ENCODE measurements around the gene LIN28A.
"Not testable (repeated sequence)": the region's sequence is repeated elsewhere in the genome, so short reads cannot be mapped to it uniquely, and the experiment has no call there.

LIN28A gene

GRCh38 chr1:26375081-26375480 is 35.5 kb upstream of the LIN28A start:
- no peak for DNase-seq (ENCODE audit: low read depth in 2 of 2)
- TF ChIP-seq CTCF (IDR thresholded peaks at IDR 0.05; ENCODE audit: low read depth, low read length): no peak
- H3K4me3 ChIP-seq (replicated peaks in 1 of 2; ENCODE audit: low read depth in 2 of 2, low read length in 2 of 2): no peak overlapping the region

- no peak for DNase-seq (ENCODE audit: low read depth in 2 of 2)
- no peak for TF ChIP-seq CTCF (IDR thresholded peaks at IDR 0.05; ENCODE audit: low read depth, low read length)
- no peak overlapping the region for H3K4me3 ChIP-seq (replicated peaks in 1 of 2; ENCODE audit: low read depth in 2 of 2, low read length in 2 of 2)
These were observed 34.6 kb upstream of the LIN28A start for GRCh38 chr1:26376050-26376449.

GRCh38 chr1:26378088-26378878 is 32.3 kb upstream of the LIN28A start:
- H3K4me3 ChIP-seq (replicated peaks in 1 of 2; ENCODE audit: low read depth in 2 of 2, low read length in 2 of 2): no peak overlapping the region
- no peak for TF ChIP-seq CTCF (IDR thresholded peaks at IDR 0.05; ENCODE audit: low read depth, low read length)
- DNase-seq (ENCODE audit: low read depth in 2 of 2): peak; percentile 91 to 97

- DNase-seq (ENCODE audit: low read depth in 2 of 2): no peak
- no peak overlapping the region for H3K4me3 ChIP-seq (replicated peaks in 1 of 2; ENCODE audit: low read depth in 2 of 2, low read length in 2 of 2)
- TF ChIP-seq CTCF (IDR thresholded peaks at IDR 0.05; ENCODE audit: low read depth, low read length): no peak
These were observed 31.8 kb upstream of the LIN28A start for GRCh38 chr1:26378879-26379251.

GRCh38 chr1:26384076-26384475 is 26.5 kb upstream of the LIN28A start:
- no peak overlapping the region for H3K4me3 ChIP-seq (replicated peaks in 1 of 2; ENCODE audit: low read depth in 2 of 2, low read length in 2 of 2)
- TF ChIP-seq CTCF (IDR thresholded peaks at IDR 0.05; ENCODE audit: low read depth, low read length): no peak
- no peak for DNase-seq (ENCODE audit: low read depth in 2 of 2)

- H3K4me3 ChIP-seq (replicated peaks in 1 of 2; ENCODE audit: low read depth in 2 of 2, low read length in 2 of 2); DNase-seq (ENCODE audit: low read depth in 2 of 2): not testable (repeated sequence)
These were observed 25.6 kb upstream of the LIN28A start for GRCh38 chr1:26385063-26385462.

GRCh38 chr1:26387447-26387846 is 23.2 kb upstream of the LIN28A start:
- H3K4me3 ChIP-seq (replicated peaks in 1 of 2; ENCODE audit: low read depth in 2 of 2, low read length in 2 of 2): no peak overlapping the region
- DNase-seq (ENCODE audit: low read depth in 2 of 2): peak in 1 of 2 donors; percentile 62
- no peak for TF ChIP-seq CTCF (IDR thresholded peaks at IDR 0.05; ENCODE audit: low read depth, low read length)
